HL-60 (cell line): ENCODE data around the gene ABCB1.

ENCODE experiments used
- DNase-seq, 2 experiments: peaks; one replicate each; pipeline ENCODE4 v3.0.0-alpha.2; 2010 to 2020; ENCODE audit warnings: low read depth in 1 of 2, low spot score in 1 of 2
- H3K27ac ChIP-seq: fragments of 250-450 bp; sonication (Bioruptor Pico); replicated peaks from 2 replicates; pipeline ENCODE4 v1.5.1; 2020; ENCODE audit warnings: mild to moderate bottlenecking, moderate library complexity
- H3K27me3 ChIP-seq: fragments of 250-450 bp; sonication (Bioruptor Pico); 2 replicates; pipeline ENCODE4 v1.5.1; 2021; ENCODE audit warnings: mild to moderate bottlenecking, moderate library complexity; ENCODE audit not compliant: insufficient read depth, poor library complexity, severe bottlenecking
- H3K4me3 ChIP-seq: replicated peaks from 2 replicates; pipeline ENCODE4 v1.5.1; 2011; ENCODE audit warnings: mild to moderate bottlenecking, control low read depth, low read length; ENCODE audit not compliant: insufficient read depth
- GABPA ChIP-seq: IDR thresholded peaks from 2 replicates; pipeline ENCODE4 v1.6.1; 2012; ENCODE audit warnings: low read depth
- POLR2AphosphoS5 ChIP-seq: IDR thresholded peaks from 2 replicates; pipeline ENCODE4 v1.6.1; 2012; ENCODE audit warnings: low read depth
- SPI1 ChIP-seq: IDR thresholded peaks from 2 replicates; pipeline ENCODE4 v1.6.1; 2012; ENCODE audit warnings: low read depth, mild to moderate bottlenecking, borderline replicate concordance
- long read RNA-seq: library from polyadenylated mRNA; unstranded; transcript quantifications from one replicate; pipeline ENCODE4 v2.0.0, GENCODE V29; 2020
- TF ChIP-seq, protein P1 (sequence below): IDR thresholded peaks from one replicate; pipeline ENCODE4 v1.5.1; 2011; ENCODE audit warnings: low read length, control low read depth, inconsistent platforms; ENCODE audit not compliant: insufficient read depth
- TF ChIP-seq, protein P2 (sequence below): IDR thresholded peaks from 2 replicates; pipeline ENCODE4 v1.6.1; 2012; ENCODE audit warnings: low read depth; ENCODE audit not compliant: insufficient replicate concordance

The ABCB1 gene
- long read RNA-seq, result 0 reads

- H3K27me3 ChIP-seq, result peaks cover 27% of the 10 kb centered on the region
- TF ChIP-seq, protein P1, sequence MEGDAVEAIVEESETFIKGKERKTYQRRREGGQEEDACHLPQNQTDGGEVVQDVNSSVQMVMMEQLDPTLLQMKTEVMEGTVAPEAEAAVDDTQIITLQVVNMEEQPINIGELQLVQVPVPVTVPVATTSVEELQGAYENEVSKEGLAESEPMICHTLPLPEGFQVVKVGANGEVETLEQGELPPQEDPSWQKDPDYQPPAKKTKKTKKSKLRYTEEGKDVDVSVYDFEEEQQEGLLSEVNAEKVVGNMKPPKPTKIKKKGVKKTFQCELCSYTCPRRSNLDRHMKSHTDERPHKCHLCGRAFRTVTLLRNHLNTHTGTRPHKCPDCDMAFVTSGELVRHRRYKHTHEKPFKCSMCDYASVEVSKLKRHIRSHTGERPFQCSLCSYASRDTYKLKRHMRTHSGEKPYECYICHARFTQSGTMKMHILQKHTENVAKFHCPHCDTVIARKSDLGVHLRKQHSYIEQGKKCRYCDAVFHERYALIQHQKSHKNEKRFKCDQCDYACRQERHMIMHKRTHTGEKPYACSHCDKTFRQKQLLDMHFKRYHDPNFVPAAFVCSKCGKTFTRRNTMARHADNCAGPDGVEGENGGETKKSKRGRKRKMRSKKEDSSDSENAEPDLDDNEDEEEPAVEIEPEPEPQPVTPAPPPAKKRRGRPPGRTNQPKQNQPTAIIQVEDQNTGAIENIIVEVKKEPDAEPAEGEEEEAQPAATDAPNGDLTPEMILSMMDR, result no peak
- TF ChIP-seq SPI1 (no peak), POLR2AphosphoS5 (no peak), GABPA (no peak)
- TF ChIP-seq, protein P2, sequence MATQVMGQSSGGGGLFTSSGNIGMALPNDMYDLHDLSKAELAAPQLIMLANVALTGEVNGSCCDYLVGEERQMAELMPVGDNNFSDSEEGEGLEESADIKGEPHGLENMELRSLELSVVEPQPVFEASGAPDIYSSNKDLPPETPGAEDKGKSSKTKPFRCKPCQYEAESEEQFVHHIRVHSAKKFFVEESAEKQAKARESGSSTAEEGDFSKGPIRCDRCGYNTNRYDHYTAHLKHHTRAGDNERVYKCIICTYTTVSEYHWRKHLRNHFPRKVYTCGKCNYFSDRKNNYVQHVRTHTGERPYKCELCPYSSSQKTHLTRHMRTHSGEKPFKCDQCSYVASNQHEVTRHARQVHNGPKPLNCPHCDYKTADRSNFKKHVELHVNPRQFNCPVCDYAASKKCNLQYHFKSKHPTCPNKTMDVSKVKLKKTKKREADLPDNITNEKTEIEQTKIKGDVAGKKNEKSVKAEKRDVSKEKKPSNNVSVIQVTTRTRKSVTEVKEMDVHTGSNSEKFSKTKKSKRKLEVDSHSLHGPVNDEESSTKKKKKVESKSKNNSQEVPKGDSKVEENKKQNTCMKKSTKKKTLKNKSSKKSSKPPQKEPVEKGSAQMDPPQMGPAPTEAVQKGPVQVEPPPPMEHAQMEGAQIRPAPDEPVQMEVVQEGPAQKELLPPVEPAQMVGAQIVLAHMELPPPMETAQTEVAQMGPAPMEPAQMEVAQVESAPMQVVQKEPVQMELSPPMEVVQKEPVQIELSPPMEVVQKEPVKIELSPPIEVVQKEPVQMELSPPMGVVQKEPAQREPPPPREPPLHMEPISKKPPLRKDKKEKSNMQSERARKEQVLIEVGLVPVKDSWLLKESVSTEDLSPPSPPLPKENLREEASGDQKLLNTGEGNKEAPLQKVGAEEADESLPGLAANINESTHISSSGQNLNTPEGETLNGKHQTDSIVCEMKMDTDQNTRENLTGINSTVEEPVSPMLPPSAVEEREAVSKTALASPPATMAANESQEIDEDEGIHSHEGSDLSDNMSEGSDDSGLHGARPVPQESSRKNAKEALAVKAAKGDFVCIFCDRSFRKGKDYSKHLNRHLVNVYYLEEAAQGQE, result no peak
- H3K4me3 ChIP-seq, result no peak within 1 kb of the TSS
- H3K27ac ChIP-seq, result no peak within 1 kb of the TSS
- DNase-seq, result no peak
Observed at GRCh38 chr7:87600130-87601124, at the start of gene ABCB1. Gene ABCB1 (minus strand): TSS chr7:87600884. CDS start chr7:87600184, 700 bp downstream.

DNA sequence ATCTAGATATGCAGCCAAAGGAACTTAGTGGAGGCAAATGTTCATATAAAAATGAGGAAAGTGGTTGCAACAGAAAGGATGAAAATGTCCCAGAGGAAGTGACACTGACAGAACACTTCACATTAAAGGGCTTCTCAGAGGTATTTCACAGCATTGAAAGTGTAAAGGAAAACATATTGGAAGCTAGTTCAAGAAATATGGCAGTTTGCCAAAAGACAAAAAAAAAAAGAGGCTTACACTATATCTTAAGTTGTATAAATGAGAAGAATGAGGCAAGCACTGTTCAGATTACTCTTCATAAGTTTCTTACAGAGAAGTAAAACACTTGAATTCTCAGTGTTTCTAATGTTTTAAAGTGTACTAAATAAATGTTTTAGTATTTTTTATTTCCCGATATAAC, 47.6 kb upstream of the ABCB1 start:
- no peak overlapping the region for H3K4me3 ChIP-seq
- H3K27me3 ChIP-seq, result no peaks in the 10 kb centered on the region
- no peak for DNase-seq
- no peak overlapping the region for H3K27ac ChIP-seq
- TF ChIP-seq, protein P1, result no peak
- TF ChIP-seq POLR2AphosphoS5, result no peak
- TF ChIP-seq SPI1, result no peak

DNA sequence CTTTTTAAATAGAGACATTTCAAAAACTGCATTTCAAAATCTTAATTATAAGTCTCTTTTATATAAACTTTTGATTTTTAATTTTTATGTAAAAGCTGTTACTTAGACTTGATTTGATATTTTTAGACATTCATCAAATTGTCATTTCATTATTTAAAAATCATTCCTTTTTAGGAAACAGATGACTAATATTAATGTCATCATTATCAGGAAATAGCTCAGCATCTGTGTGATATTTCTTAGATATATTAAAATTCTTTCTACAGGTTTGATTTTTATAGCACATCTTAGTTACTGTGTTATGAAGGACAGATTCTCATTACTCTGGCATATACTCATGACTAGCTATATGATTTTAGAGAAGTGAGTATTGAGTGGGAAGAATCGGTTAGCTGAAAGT, 44.8 kb upstream of the ABCB1 start:
- no peak for DNase-seq
- no peak overlapping the region for H3K4me3 ChIP-seq
- TF ChIP-seq POLR2AphosphoS5 (no peak), SPI1 (no peak), GABPA (no peak)
- TF ChIP-seq, protein P2, result no peak
- TF ChIP-seq, protein P1, result no peak
- no peak overlapping the region for H3K27ac ChIP-seq
- no peaks in the 10 kb centered on the region for H3K27me3 ChIP-seq
